Mesenchymal stem cell (in vitro differentiated cells and primary cell): ENCODE results near the gene PLK5.

ENCODE experiments used
- DNase-seq: peaks from one replicate; pipeline ENCODE4 v3.0.0-alpha.2; 2013
- H2AFZ ChIP-seq: one replicate; pipeline ENCODE4 v1.6.1; 2013; ENCODE audit warnings: low read depth, mild to moderate bottlenecking, control low read depth, inconsistent platforms, low read length, moderate library complexity
- H2AK5ac ChIP-seq: 2 replicates; pipeline ENCODE4 v1.6.1; 2013; ENCODE audit warnings: low read length, moderate library complexity, mild to moderate bottlenecking, inconsistent platforms; ENCODE audit not compliant: severe bottlenecking
- H2BK120ac ChIP-seq: one replicate; pipeline ENCODE4 v1.6.1; 2013; ENCODE audit warnings: low read depth, mild to moderate bottlenecking, inconsistent platforms, low read length, moderate library complexity
- H2BK12ac ChIP-seq, 2 experiments: one replicate each; pipeline ENCODE4 v1.6.1; 2013; ENCODE audit warnings: inconsistent platforms in 2 of 2, low read length in 2 of 2, mild to moderate bottlenecking in 2 of 2, moderate library complexity in 2 of 2, control low read depth in 1 of 2
- H2BK15ac ChIP-seq: one replicate; pipeline ENCODE4 v1.6.1; 2013; ENCODE audit warnings: mild to moderate bottlenecking, low read depth, inconsistent platforms; ENCODE audit not compliant: poor library complexity, severe bottlenecking
- H2BK5ac ChIP-seq: 2 replicates; pipeline ENCODE4 v1.6.1; 2013; ENCODE audit warnings: low read depth, mild to moderate bottlenecking, low read length, control low read depth, inconsistent platforms; ENCODE audit not compliant: poor library complexity, severe bottlenecking
- H3K14ac ChIP-seq, 2 experiments: one replicate each; pipeline ENCODE4 v1.6.1; 2013; ENCODE audit warnings: inconsistent platforms in 2 of 2, low read length in 2 of 2, control low read depth in 1 of 2, mild to moderate bottlenecking in 1 of 2, moderate library complexity in 1 of 2
- H3K18ac ChIP-seq, 2 experiments: one replicate each; pipeline ENCODE4 v1.6.1; 2013; ENCODE audit warnings: inconsistent platforms in 2 of 2, low read length in 2 of 2, control low read depth in 1 of 2, low read depth in 1 of 2, mild to moderate bottlenecking in 1 of 2
- H3K23ac ChIP-seq, 2 experiments: one replicate each; pipeline ENCODE4 v1.6.1; 2013; ENCODE audit warnings: inconsistent platforms in 2 of 2, low read length in 2 of 2, mild to moderate bottlenecking in 2 of 2, moderate library complexity in 2 of 2, control low read depth in 1 of 2
- H3K27ac ChIP-seq: 2 replicates; pipeline ENCODE4 v1.5.1; 2013; ENCODE audit warnings: mild to moderate bottlenecking, moderate library complexity, low read length, control low read depth, inconsistent platforms; ENCODE audit not compliant: poor library complexity, severe bottlenecking
- H3K27me3 ChIP-seq, 2 experiments: 2 replicates each; pipeline versions ENCODE4 v1.6.1 to v1.7.0; 2013; ENCODE audit warnings: low read length in 2 of 2, mild to moderate bottlenecking in 2 of 2, moderate library complexity in 2 of 2, control low read depth in 1 of 2, inconsistent platforms in 1 of 2; ENCODE audit not compliant: control insufficient read depth in 1 of 2, insufficient read depth in 1 of 2
- H3K36me3 ChIP-seq, 2 experiments: 2 replicates each; pipeline versions ENCODE4 v1.6.1 to v1.7.0; 2013; ENCODE audit warnings: low read length in 2 of 2, control low read depth in 1 of 2, inconsistent platforms in 1 of 2, low read depth in 1 of 2, mild to moderate bottlenecking in 1 of 2; ENCODE audit not compliant: insufficient read depth in 2 of 2, control insufficient read depth in 1 of 2
- H3K4ac ChIP-seq, 2 experiments: one replicate each; pipeline ENCODE4 v1.6.1; 2013; ENCODE audit warnings: inconsistent platforms in 2 of 2, low read length in 2 of 2, mild to moderate bottlenecking in 2 of 2, moderate library complexity in 2 of 2, control low read depth in 1 of 2, low read depth in 1 of 2
- H3K4me1 ChIP-seq: 2 replicates; pipeline ENCODE4 v1.6.1; 2013; ENCODE audit warnings: low read depth, low read length, control low read depth; ENCODE audit not compliant: control insufficient read depth, insufficient read depth
- H3K4me2 ChIP-seq: 2 replicates; pipeline ENCODE4 v1.6.1; 2013; ENCODE audit warnings: low read length, mild to moderate bottlenecking, inconsistent platforms; ENCODE audit not compliant: poor library complexity, severe bottlenecking
- H3K4me3 ChIP-seq, 2 experiments: 2 replicates each; pipeline versions ENCODE4 v1.5.1 to v1.7.0; 2013; ENCODE audit warnings: low read length in 2 of 2, mild to moderate bottlenecking in 2 of 2, control low read depth in 1 of 2, low read depth in 1 of 2; ENCODE audit not compliant: insufficient read depth in 1 of 2
- H3K79me1 ChIP-seq: replicated peaks from 2 replicates; pipeline ENCODE4 v1.6.1; 2013; ENCODE audit warnings: mild to moderate bottlenecking, control low read depth, low read length, inconsistent platforms; ENCODE audit not compliant: poor library complexity, severe bottlenecking
- H3K9ac ChIP-seq: 2 replicates; pipeline ENCODE4 v1.7.0; 2013; ENCODE audit warnings: mild to moderate bottlenecking, low read length, moderate library complexity
- H3K9me3 ChIP-seq: 2 replicates; pipeline ENCODE4 v1.7.0; 2013; ENCODE audit warnings: mild to moderate bottlenecking, low read length; ENCODE audit not compliant: control insufficient read depth
- H4K8ac ChIP-seq: one replicate; pipeline ENCODE4 v1.6.1; 2013; ENCODE audit warnings: inconsistent platforms, mild to moderate bottlenecking, low read length, moderate library complexity
- H4K91ac ChIP-seq: one replicate; pipeline ENCODE4 v1.6.1; 2013; ENCODE audit warnings: mild to moderate bottlenecking, low read length, inconsistent platforms
- WGBS: methylation state at CpG from one replicate; pipeline ENCODE4 v1.1.7; 2013; ENCODE audit warnings: mixed read lengths; 5-methylcytosine and 5-hydroxymethylcytosine counted together

The PLK5 gene

GRCh38 chr19:1556390-1557070 is 32.7 kb downstream of the PLK5 start:
- Histone ChIP-seq H3K27ac (no peak overlapping the region), H3K4me3 (no peak overlapping the region), H2BK15ac (no peak overlapping the region), H2AFZ (no peak overlapping the region), H4K91ac (no peak overlapping the region), H2BK5ac (no peak overlapping the region), H3K9ac (no peak overlapping the region), H3K18ac (no peak overlapping the region), H3K4me2 (no peak overlapping the region), H3K4ac (no peak overlapping the region), H3K79me1 (peaks cover 28% of the 10 kb centered on the region), H2AK5ac (no peak overlapping the region), H3K36me3 (peaks cover 0 to 57% of the 10 kb centered on the region in 2 experiments), H3K27me3 (no peaks in the 10 kb centered on the region), H3K23ac (no peak overlapping the region), H4K8ac (no peak overlapping the region), H2BK120ac (no peak overlapping the region), H3K9me3 (no peaks in the 10 kb centered on the region), H2BK12ac (no peak overlapping the region), H3K4me1 (peaks cover 24% of the 10 kb centered on the region), H3K14ac (no peak overlapping the region)
- DNase-seq = no peak
- WGBS = 98% methylated on average over 63 of the region's 66 CpGs

- peaks cover 25% of the 10 kb centered on the region for H3K4me1 ChIP-seq
- H3K9ac ChIP-seq = no peak overlapping the region
- no peaks in the 10 kb centered on the region for H3K9me3 ChIP-seq
- H2BK12ac ChIP-seq = no peak overlapping the region
- H3K79me1 ChIP-seq = peaks cover 18% of the 10 kb centered on the region
- no peak overlapping the region for H4K8ac ChIP-seq
- no peak overlapping the region for H3K4ac ChIP-seq
- no peak overlapping the region for H4K91ac ChIP-seq
- H3K27ac ChIP-seq = no peak overlapping the region
- no peak overlapping the region for H3K4me3 ChIP-seq
- no peak overlapping the region for H2BK15ac ChIP-seq
- no peak overlapping the region for H3K23ac ChIP-seq
- H3K4me2 ChIP-seq = no peak overlapping the region
- no peak for DNase-seq
- H3K14ac ChIP-seq = no peak overlapping the region
- no peaks in the 10 kb centered on the region for H3K27me3 ChIP-seq
- no peak overlapping the region for H2BK120ac ChIP-seq
- peaks cover 0 to 65% of the 10 kb centered on the region in 2 experiments for H3K36me3 ChIP-seq
- H2AFZ ChIP-seq = no peak overlapping the region
- no peak overlapping the region for H3K18ac ChIP-seq
- no peak overlapping the region for H2AK5ac ChIP-seq
- WGBS = 94% methylated on average over 9 of the region's 12 CpGs
- H2BK5ac ChIP-seq = no peak overlapping the region
Observed at GRCh38 chr19:1558552-1558951, 34.7 kb downstream of the PLK5 start.

DNA sequence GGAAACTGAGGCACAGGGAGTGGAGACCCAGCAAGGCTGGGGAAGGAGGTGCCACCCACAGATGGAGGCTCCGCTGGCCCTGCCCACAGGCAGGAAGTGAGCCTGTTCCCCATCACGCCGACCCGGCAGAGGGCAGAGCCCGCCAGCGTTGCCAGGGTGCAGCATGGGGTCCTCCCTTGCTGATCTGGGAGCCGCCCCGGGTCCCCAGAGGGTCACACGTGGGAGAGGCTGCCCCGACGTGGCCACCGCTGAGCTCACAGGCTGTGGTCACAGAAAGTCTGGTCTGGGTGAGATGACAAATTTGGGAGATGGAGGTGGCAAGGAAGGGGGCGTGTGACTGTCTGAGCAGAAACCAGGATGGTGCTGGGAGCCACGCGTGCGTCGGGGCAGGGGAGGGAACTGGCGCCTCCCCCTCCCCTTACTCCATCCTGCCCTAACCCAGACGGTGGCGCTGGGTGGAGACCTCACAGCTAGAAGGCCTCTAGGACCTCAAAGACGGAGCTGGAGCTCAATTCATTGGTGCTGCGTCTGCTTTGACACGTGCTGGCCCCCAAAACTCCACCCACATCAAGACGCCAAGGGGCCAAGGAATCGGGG is 36.5 kb downstream of the PLK5 start:
- Histone ChIP-seq H3K4me3 (no peak overlapping the region), H2AK5ac (no peak overlapping the region), H2BK12ac (no peak overlapping the region), H3K9me3 (no peaks in the 10 kb centered on the region), H2BK15ac (no peak overlapping the region), H3K18ac (no peak overlapping the region), H3K27me3 (no peaks in the 10 kb centered on the region), H2AFZ (no peak overlapping the region), H3K36me3 (peaks cover 0 to 67% of the 10 kb centered on the region in 2 experiments), H3K4ac (no peak overlapping the region), H3K9ac (peak overlapping the region; percentile 6), H3K14ac (no peak overlapping the region), H3K23ac (no peak overlapping the region), H3K79me1 (peaks cover 9% of the 10 kb centered on the region), H3K27ac (no peak overlapping the region), H2BK5ac (no peak overlapping the region), H4K8ac (no peak overlapping the region), H3K4me1 (peaks cover 31% of the 10 kb centered on the region), H2BK120ac (no peak overlapping the region), H4K91ac (no peak overlapping the region), H3K4me2 (no peak overlapping the region)
- WGBS = 97% methylated on average over 25 of the region's 25 CpGs
- no peak for DNase-seq

- no peak overlapping the region for H2AK5ac ChIP-seq
- H3K4me1 ChIP-seq = peaks cover 36% of the 10 kb centered on the region
- H3K14ac ChIP-seq = no peak overlapping the region
- H3K23ac ChIP-seq = peak overlapping the region in 1 of 2 experiments; percentile 41
- H3K9ac ChIP-seq = no peak overlapping the region
- no peak overlapping the region for H3K4ac ChIP-seq
- no peak overlapping the region for H4K91ac ChIP-seq
- H3K27me3 ChIP-seq = no peaks in the 10 kb centered on the region
- H3K36me3 ChIP-seq = peaks cover 0 to 64% of the 10 kb centered on the region in 2 experiments
- H2BK15ac ChIP-seq = no peak overlapping the region
- H3K4me3 ChIP-seq = no peak overlapping the region
- WGBS = over 99% methylated on average over 17 of the region's 17 CpGs
- H2BK5ac ChIP-seq = no peak overlapping the region
- no peak overlapping the region for H2AFZ ChIP-seq
- H2BK120ac ChIP-seq = no peak overlapping the region
- peaks cover 5% of the 10 kb centered on the region for H3K79me1 ChIP-seq
- H4K8ac ChIP-seq = no peak overlapping the region
- no peaks in the 10 kb centered on the region for H3K9me3 ChIP-seq
- no peak for DNase-seq
- no peak overlapping the region for H3K4me2 ChIP-seq
- H2BK12ac ChIP-seq = no peak overlapping the region
- no peak overlapping the region for H3K18ac ChIP-seq
- no peak overlapping the region for H3K27ac ChIP-seq
Observed at GRCh38 chr19:1561236-1561842, 37.5 kb downstream of the PLK5 start.
